H9 (cell line): ENCODE results near the gene TLL2. TPM values are rescaled to one million over a fixed set of nuclear protein-coding genes. Genes with fewer than 3 reads are reported as not detected.

ENCODE experiments used
- DNase-seq: peaks from one replicate; pipeline ENCODE4 v3.0.0-alpha.2; 2017
- H2AFZ ChIP-seq: one replicate; pipeline ENCODE4 v1.6.1; 2013; ENCODE audit warnings: mild to moderate bottlenecking, low read length, control low read depth, moderate library complexity
- H2AK5ac ChIP-seq: 2 replicates; pipeline ENCODE4 v1.6.1; 2013; ENCODE audit warnings: low read length, control low read depth, mixed read lengths; ENCODE audit not compliant: insufficient read length
- H2BK120ac ChIP-seq: one replicate; pipeline ENCODE4 v1.6.1; 2013; ENCODE audit warnings: low read depth, mild to moderate bottlenecking, low read length, control low read depth, inconsistent platforms; ENCODE audit not compliant: poor library complexity, severe bottlenecking
- H2BK12ac ChIP-seq: 2 replicates; pipeline ENCODE4 v1.6.1; 2013; ENCODE audit warnings: low read length, control low read depth, mixed read lengths, low read depth; ENCODE audit not compliant: insufficient read length
- H2BK15ac ChIP-seq: 2 replicates; pipeline ENCODE4 v1.6.1; 2013; ENCODE audit warnings: low read depth, low read length, control low read depth
- H2BK20ac ChIP-seq: one replicate; pipeline ENCODE4 v1.6.1; 2013; ENCODE audit warnings: low read depth, mild to moderate bottlenecking, low read length, control low read depth, inconsistent platforms; ENCODE audit not compliant: poor library complexity, severe bottlenecking
- H2BK5ac ChIP-seq: 2 replicates; pipeline ENCODE4 v1.6.1; 2013; ENCODE audit warnings: low read length, control low read depth, mixed read lengths; ENCODE audit not compliant: insufficient read length
- H3K14ac ChIP-seq: 2 replicates; pipeline ENCODE4 v1.6.1; 2013; ENCODE audit warnings: low read length, control low read depth; ENCODE audit not compliant: insufficient read depth
- H3K18ac ChIP-seq: 2 replicates; pipeline ENCODE4 v1.6.1; 2013; ENCODE audit warnings: low read depth, mild to moderate bottlenecking, mixed read lengths, low read length, control low read depth; ENCODE audit not compliant: insufficient read length
- H3K23ac ChIP-seq: 2 replicates; pipeline ENCODE4 v1.6.1; 2013; ENCODE audit warnings: low read length, control low read depth, mixed read lengths, low read depth; ENCODE audit not compliant: insufficient read length
- H3K23me2 ChIP-seq: 2 replicates; pipeline ENCODE4 v1.6.1; 2013; ENCODE audit warnings: low read depth, mild to moderate bottlenecking, mixed read lengths, low read length, control low read depth; ENCODE audit not compliant: insufficient read length, poor library complexity, severe bottlenecking
- H3K27ac ChIP-seq: 2 replicates; pipeline ENCODE4 v1.5.1; 2013; ENCODE audit warnings: low read length, control low read depth, mixed read lengths, low read depth; ENCODE audit not compliant: insufficient read length
- H3K27me3 ChIP-seq: 2 replicates; pipeline ENCODE4 v1.6.1; 2013; ENCODE audit warnings: low read length, control low read depth, inconsistent platforms; ENCODE audit not compliant: insufficient read depth
- H3K4ac ChIP-seq: 2 replicates; pipeline ENCODE4 v1.6.1; 2013; ENCODE audit warnings: low read depth, mild to moderate bottlenecking, control low read depth, inconsistent platforms, low read length, moderate library complexity
- H3K4me1 ChIP-seq: 2 replicates; pipeline ENCODE4 v1.6.1; 2013; ENCODE audit warnings: low read length, control low read depth, inconsistent platforms; ENCODE audit not compliant: insufficient read depth
- H3K4me2 ChIP-seq: 2 replicates; pipeline ENCODE4 v1.6.1; 2013; ENCODE audit warnings: low read length, control low read depth, mixed read lengths; ENCODE audit not compliant: insufficient read length, insufficient read depth
- H3K56ac ChIP-seq: 2 replicates; pipeline ENCODE4 v1.6.1; 2013; ENCODE audit warnings: low read depth, mild to moderate bottlenecking, mixed read lengths, low read length, control low read depth; ENCODE audit not compliant: insufficient read length
- H3K79me1 ChIP-seq: 2 replicates; pipeline ENCODE4 v1.6.1; 2013; ENCODE audit warnings: low read depth, mild to moderate bottlenecking, moderate library complexity, low read length, control low read depth, inconsistent platforms; ENCODE audit not compliant: insufficient read depth, poor library complexity, severe bottlenecking
- H3K79me2 ChIP-seq: 2 replicates; pipeline ENCODE4 v1.6.1; 2013; ENCODE audit warnings: low read length, control low read depth, inconsistent platforms; ENCODE audit not compliant: insufficient read depth
- H3K9ac ChIP-seq: 2 replicates; pipeline ENCODE4 v1.6.1; 2013; ENCODE audit warnings: low read length, control low read depth, mixed read lengths; ENCODE audit not compliant: insufficient read length; ENCODE audit errors: extremely low read depth
- H3K9me3 ChIP-seq: one replicate; pipeline ENCODE4 v1.6.1; 2013; ENCODE audit warnings: low read depth, low read length, inconsistent platforms; ENCODE audit not compliant: control insufficient read depth
- H3T11ph ChIP-seq: one replicate; pipeline ENCODE4 v1.6.1; 2013; ENCODE audit warnings: mild to moderate bottlenecking, low read length, control low read depth, inconsistent platforms
- H4K20me1 ChIP-seq: one replicate; pipeline ENCODE4 v1.6.1; 2013; ENCODE audit not compliant: control insufficient read depth, insufficient read length, insufficient read depth
- H4K5ac ChIP-seq: 2 replicates; pipeline ENCODE4 v1.6.1; 2013; ENCODE audit warnings: low read depth, mild to moderate bottlenecking, mixed read lengths, low read length, control low read depth; ENCODE audit not compliant: insufficient read length
- H4K8ac ChIP-seq: replicated peaks from 2 replicates; pipeline ENCODE4 v1.6.1; 2013; ENCODE audit warnings: low read length, control low read depth, mixed read lengths, low read depth; ENCODE audit not compliant: insufficient read length
- H4K91ac ChIP-seq: 2 replicates; pipeline ENCODE4 v1.6.1; 2013; ENCODE audit warnings: low read depth, mild to moderate bottlenecking, moderate library complexity, mixed read lengths, low read length, control low read depth; ENCODE audit not compliant: insufficient read length
- H3K27ac Mint-ChIP-seq, 3 experiments: 2 replicates in 2 of 3; 3 replicates in 1 of 3; pipeline ENCODE4 v1.8.0; 2020 to 2021; ENCODE audit warnings: mixed read lengths in 3 of 3, mild to moderate bottlenecking in 1 of 3, moderate library complexity in 1 of 3
- H3K27me3 Mint-ChIP-seq: 2 replicates; pipeline ENCODE4 v1.8.0; 2021; ENCODE audit warnings: low read depth, mild to moderate bottlenecking, moderate library complexity, mixed read lengths
- H3K36me3 Mint-ChIP-seq, 3 experiments: 2 replicates in 2 of 3; 3 replicates in 1 of 3; pipeline ENCODE4 v1.8.0; 2020 to 2021; ENCODE audit warnings: low read depth in 3 of 3, mixed read lengths in 3 of 3; ENCODE audit not compliant: insufficient read depth in 1 of 3
- H3K4me1 Mint-ChIP-seq, 2 experiments: 2 replicates each; pipeline ENCODE4 v1.8.0; 2020; ENCODE audit warnings: mixed read lengths in 2 of 2
- H3K4me3 Mint-ChIP-seq, 2 experiments: 2 replicates in 1 of 2; 3 replicates in 1 of 2; pipeline ENCODE4 v1.8.0; 2020 to 2021; ENCODE audit warnings: mild to moderate bottlenecking in 2 of 2, mixed read lengths in 2 of 2, moderate library complexity in 1 of 2
- H3K9me3 Mint-ChIP-seq, 2 experiments: 2 replicates in 1 of 2; 3 replicates in 1 of 2; pipeline ENCODE4 v1.8.0; 2020; ENCODE audit warnings: mild to moderate bottlenecking in 2 of 2, mixed read lengths in 2 of 2, moderate library complexity in 1 of 2
- WGBS: extraction: QIAGEN DNeasy Blood & Tissue Kit; methylation state at CpG from one replicate; pipeline ENCODE4 v1.1.7; 2013; ENCODE audit warnings: missing lambda C conversion rate, low lambda C conversion rate, mixed read lengths; ENCODE audit not compliant: insufficient read length; ENCODE audit errors: extremely low coverage; 5-methylcytosine and 5-hydroxymethylcytosine counted together
- total RNA-seq: library from RNA; stranded (reverse); gene quantifications from 2 replicates; pipeline ENCODE4 v1.2.1, GENCODE V29; 2021
- TF ChIP-seq, protein P1 (sequence below): fragments of 200-600 bp; sonication (generic); conservative IDR thresholded peaks from 3 replicates; pipeline ENCODE4 v1.8.0; 2021; ENCODE audit warnings: antibody characterized with exemption, mild to moderate bottlenecking

TLL2 gene
- total RNA-seq, 1 experiment from 2014 or later, result 1.4 TPM

- no peak overlapping the region for H2AFZ ChIP-seq
- H3K79me2 ChIP-seq, result no peaks in the 10 kb centered on the region; the same call in 1 of the 2 replicates
- H4K8ac ChIP-seq, result no peak overlapping the region
- no peak overlapping the region for H3K23ac ChIP-seq
- no peak overlapping the region for H2BK20ac ChIP-seq
- H3K4me1 Mint-ChIP-seq, result no peaks in the 10 kb centered on the region
- no peak overlapping the region for H4K5ac ChIP-seq
- no peaks in the 10 kb centered on the region for H3K23me2 ChIP-seq
- H3K56ac ChIP-seq, result no peak overlapping the region
- H3K9ac ChIP-seq, result no peak overlapping the region
- H2BK5ac ChIP-seq, result no peak overlapping the region
- H3K27ac ChIP-seq, result no peak overlapping the region
- no peaks in the 10 kb centered on the region for H4K20me1 ChIP-seq
- no peak overlapping the region for H3K14ac ChIP-seq
- H3K27me3 ChIP-seq, result no peaks in the 10 kb centered on the region
- H3K18ac ChIP-seq, result no peak overlapping the region
- H2BK12ac ChIP-seq, result no peak overlapping the region
- peaks cover 14 to 42% (median 25%) of the 10 kb centered on the region in 3 experiments; a peak in 6 of 7 replicates for H3K36me3 Mint-ChIP-seq
- H2BK120ac ChIP-seq, result no peak overlapping the region
- DNase-seq, result no peak
- no peak overlapping the region for H3K4me2 ChIP-seq
- H3K4me1 ChIP-seq, result no peaks in the 10 kb centered on the region
- H3K4ac ChIP-seq, result no peak overlapping the region
- H3K27me3 Mint-ChIP-seq, result no peaks in the 10 kb centered on the region
- WGBS, result no CpG with 5 or more reads among the region's 1 CpG
- no peak overlapping the region for H2AK5ac ChIP-seq
- H2BK15ac ChIP-seq, result no peak overlapping the region
- no peak overlapping the region for H4K91ac ChIP-seq
- TF ChIP-seq, protein P1, sequence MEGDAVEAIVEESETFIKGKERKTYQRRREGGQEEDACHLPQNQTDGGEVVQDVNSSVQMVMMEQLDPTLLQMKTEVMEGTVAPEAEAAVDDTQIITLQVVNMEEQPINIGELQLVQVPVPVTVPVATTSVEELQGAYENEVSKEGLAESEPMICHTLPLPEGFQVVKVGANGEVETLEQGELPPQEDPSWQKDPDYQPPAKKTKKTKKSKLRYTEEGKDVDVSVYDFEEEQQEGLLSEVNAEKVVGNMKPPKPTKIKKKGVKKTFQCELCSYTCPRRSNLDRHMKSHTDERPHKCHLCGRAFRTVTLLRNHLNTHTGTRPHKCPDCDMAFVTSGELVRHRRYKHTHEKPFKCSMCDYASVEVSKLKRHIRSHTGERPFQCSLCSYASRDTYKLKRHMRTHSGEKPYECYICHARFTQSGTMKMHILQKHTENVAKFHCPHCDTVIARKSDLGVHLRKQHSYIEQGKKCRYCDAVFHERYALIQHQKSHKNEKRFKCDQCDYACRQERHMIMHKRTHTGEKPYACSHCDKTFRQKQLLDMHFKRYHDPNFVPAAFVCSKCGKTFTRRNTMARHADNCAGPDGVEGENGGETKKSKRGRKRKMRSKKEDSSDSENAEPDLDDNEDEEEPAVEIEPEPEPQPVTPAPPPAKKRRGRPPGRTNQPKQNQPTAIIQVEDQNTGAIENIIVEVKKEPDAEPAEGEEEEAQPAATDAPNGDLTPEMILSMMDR, result no peak
- no peak overlapping the region for H3K27ac Mint-ChIP-seq
- no peak overlapping the region for H3K4me3 Mint-ChIP-seq
- no peaks in the 10 kb centered on the region for H3K9me3 ChIP-seq
- peaks cover 2% of the 10 kb centered on the region for H3K79me1 ChIP-seq
- no peaks in the 10 kb centered on the region for H3K9me3 Mint-ChIP-seq
- no peak overlapping the region for H3T11ph ChIP-seq
These were observed 25.0 kb upstream of the TLL2 start for GRCh38 chr10:96538683-96539082.
